Activated naive CD4-positive, alpha-beta T cell treated with anti-CD3 and anti-CD28 coated beads, Interleukin-2, amount 50 U/mL, for 72 hours (primary cell): ENCODE data around the gene AGER. TPM values are rescaled to one million over a fixed set of nuclear protein-coding genes. Genes with fewer than 3 reads are reported as not detected.

Experiments used
- ATAC-seq, 2 donors: fragments of 150-1000 bp; cut with Tn5 transposase; 2 replicates each; pipeline ENCODE4 v1.10.0; 2021; ENCODE audit warnings: mild to moderate bottlenecking in 2 of 2, moderate library complexity in 2 of 2
- DNase-seq, 2 donors: peaks; one replicate each; pipeline ENCODE4 v3.0.0; 2021 to 2022; ENCODE audit warnings: low spot score in 2 of 2
- H3K27ac Mint-ChIP-seq, 2 donors: one replicate each; pipeline ENCODE4 v1.8.0; 2022; ENCODE audit warnings: mild to moderate bottlenecking in 2 of 2, mixed read lengths in 2 of 2
- H3K36me3 Mint-ChIP-seq, 2 donors: one replicate each; pipeline ENCODE4 v1.8.0; 2022; ENCODE audit warnings: mixed read lengths in 2 of 2
- H3K9me3 Mint-ChIP-seq, 2 donors: one replicate each; pipeline ENCODE4 v1.8.0; 2022; ENCODE audit warnings: mixed read lengths in 2 of 2
- total RNA-seq, 2 donors: library from RNA; stranded (reverse); gene quantifications; one replicate each; pipeline ENCODE4 v1.2.3, GENCODE V29; 2022

The AGER gene
- total RNA-seq, 2 donors from 2014 or later = 21.6 to 26.3 TPM

- peaks cover 18 to 26% of the 10 kb centered on the region in 2 donors for H3K36me3 Mint-ChIP-seq
- peak in 1 of 2 donors; percentile 52 for DNase-seq
- no peaks in the 10 kb centered on the region for H3K9me3 Mint-ChIP-seq
- peak overlapping the region; percentile 31 to 93 for H3K27ac Mint-ChIP-seq
- no peak for ATAC-seq
These were observed 4.2 kb downstream of the AGER start for GRCh38 chr6:32179766-32180405.

- Mint-ChIP-seq H3K36me3 (peaks cover 18 to 26% of the 10 kb centered on the region in 2 donors), H3K9me3 (no peaks in the 10 kb centered on the region), H3K27ac (peak overlapping the region; percentile 93 to 97)
- no peak for DNase-seq
- peak in 1 of 2 donors; percentile 2 for ATAC-seq
These were observed 5.3 kb downstream of the AGER start for GRCh38 chr6:32178547-32179440.

GRCh38 chr6:32177788-32178546 lies 6.1 kb downstream of the AGER start, which contains the start of gene RNF5:
Gene RNF5 (plus strand): TSS chr6:32178405. CDS start chr6:32178512, 107 bp downstream.
- H3K27ac Mint-ChIP-seq = peak within 1 kb of the TSS; percentile 93 to 97
- DNase-seq = peak; percentile 90 to 93
- no peaks in the 10 kb centered on the region for H3K9me3 Mint-ChIP-seq
- H3K36me3 Mint-ChIP-seq = peaks cover 18 to 26% of the 10 kb centered on the region in 2 donors
- peak; percentile 87 for ATAC-seq

GRCh38 chr6:32177183-32177787 lies 6.8 kb downstream of the AGER start:
- Mint-ChIP-seq H3K9me3 (no peaks in the 10 kb centered on the region), H3K36me3 (peaks cover 18 to 26% of the 10 kb centered on the region in 2 donors), H3K27ac (peak overlapping the region; percentile 93 to 97)
- peak in 1 of 2 donors; percentile 12 for ATAC-seq
- peak in 1 of 2 donors; percentile 39 for DNase-seq

GRCh38 chr6:32176476-32177182 lies 7.4 kb downstream of the AGER start:
- H3K9me3 Mint-ChIP-seq = no peaks in the 10 kb centered on the region
- DNase-seq (no peak), ATAC-seq (no peak)
- H3K27ac Mint-ChIP-seq = peak overlapping the region; percentile 93 to 97
- peaks cover 18 to 26% of the 10 kb centered on the region in 2 donors for H3K36me3 Mint-ChIP-seq

GRCh38 chr6:32175711-32176475 lies 8.2 kb downstream of the AGER start, which contains the start of gene AGPAT1:
Gene AGPAT1 (minus strand): TSS chr6:32176084. CDS start chr6:32171496, 4,588 bp downstream.
- peaks cover 18 to 24% of the 10 kb centered on the region in 2 donors for H3K36me3 Mint-ChIP-seq
- ATAC-seq (peak; percentile 57 to 63), DNase-seq (peak; percentile 96)
- peak within 1 kb of the TSS; percentile 93 to 97 for H3K27ac Mint-ChIP-seq
- no peaks in the 10 kb centered on the region for H3K9me3 Mint-ChIP-seq

- H3K27ac Mint-ChIP-seq = peak overlapping the region; percentile 90 to 93
- H3K36me3 Mint-ChIP-seq = peaks cover 15 to 18% of the 10 kb centered on the region in 2 donors
- H3K9me3 Mint-ChIP-seq = no peaks in the 10 kb centered on the region
- ATAC-seq (no peak), DNase-seq (no peak)
These were observed 8.7 kb downstream of the AGER start for GRCh38 chr6:32175322-32175710.

GRCh38 chr6:32174416-32174815 lies 9.6 kb downstream of the AGER start:
- Mint-ChIP-seq H3K9me3 (no peaks in the 10 kb centered on the region), H3K36me3 (peaks cover 12 to 19% of the 10 kb centered on the region in 2 donors), H3K27ac (peak overlapping the region in 1 of 2 donors; percentile 45)
- ATAC-seq = no peak
- DNase-seq = no peak

- ATAC-seq = no peak
- H3K27ac Mint-ChIP-seq = peak overlapping the region; percentile 24 to 45
- H3K36me3 Mint-ChIP-seq = peaks cover 0 to 10% of the 10 kb centered on the region in 2 donors
These were observed 10.9 kb downstream of the AGER start for GRCh38 chr6:32173051-32173727.

GRCh38 chr6:32171234-32171633 lies 12.8 kb downstream of the AGER start:
- H3K27ac Mint-ChIP-seq = peak overlapping the region; percentile 29 to 78
- H3K9me3 Mint-ChIP-seq = no peaks in the 10 kb centered on the region
- no peak for ATAC-seq
- DNase-seq = no peak
- H3K36me3 Mint-ChIP-seq = peaks cover 0 to 10% of the 10 kb centered on the region in 2 donors

More at GRCh38 chr6:32173051-32173727, 10.9 kb downstream of the AGER start:
- H3K9me3 Mint-ChIP-seq = no peaks in the 10 kb centered on the region
- DNase-seq = no peak

- H3K36me3 Mint-ChIP-seq = peaks cover 0 to 10% of the 10 kb centered on the region in 2 donors
- H3K27ac Mint-ChIP-seq = peak overlapping the region in 1 of 2 donors; percentile 78
- H3K9me3 Mint-ChIP-seq = no peaks in the 10 kb centered on the region
- ATAC-seq (no peak), DNase-seq (no peak)
These were observed 13.8 kb downstream of the AGER start for GRCh38 chr6:32170294-32170693.

- DNase-seq (no peak), ATAC-seq (no peak)
- Mint-ChIP-seq H3K27ac (peak overlapping the region; percentile 4 to 83), H3K9me3 (no peaks in the 10 kb centered on the region), H3K36me3 (peaks cover 0 to 10% of the 10 kb centered on the region in 2 donors)
These were observed 15.1 kb downstream of the AGER start for GRCh38 chr6:32168807-32169591.

GRCh38 chr6:32168350-32168749 lies 15.7 kb downstream of the AGER start:
- H3K36me3 Mint-ChIP-seq = peaks cover 0 to 10% of the 10 kb centered on the region in 2 donors
- ATAC-seq (no peak), DNase-seq (no peak)
- peak overlapping the region; percentile 4 to 70 for H3K27ac Mint-ChIP-seq
- H3K9me3 Mint-ChIP-seq = no peaks in the 10 kb centered on the region
